Hematopoietic multipotent progenitor cell treated with erythropoietin and hydrocortisone succinate and interleukin-3 and kit ligand, for 15 days (in vitro differentiated cells): ENCODE measurements around the gene ZFR.
"Not testable (repeated sequence)": the region's sequence is repeated elsewhere in the genome, so short reads cannot be mapped to it uniquely, and the experiment has no call there.

Experiments
- DNase-seq: peaks from one replicate; pipeline ENCODE4 v3.0.0-alpha.2; 2015; ENCODE audit warnings: low spot score

ZFR gene

DNA sequence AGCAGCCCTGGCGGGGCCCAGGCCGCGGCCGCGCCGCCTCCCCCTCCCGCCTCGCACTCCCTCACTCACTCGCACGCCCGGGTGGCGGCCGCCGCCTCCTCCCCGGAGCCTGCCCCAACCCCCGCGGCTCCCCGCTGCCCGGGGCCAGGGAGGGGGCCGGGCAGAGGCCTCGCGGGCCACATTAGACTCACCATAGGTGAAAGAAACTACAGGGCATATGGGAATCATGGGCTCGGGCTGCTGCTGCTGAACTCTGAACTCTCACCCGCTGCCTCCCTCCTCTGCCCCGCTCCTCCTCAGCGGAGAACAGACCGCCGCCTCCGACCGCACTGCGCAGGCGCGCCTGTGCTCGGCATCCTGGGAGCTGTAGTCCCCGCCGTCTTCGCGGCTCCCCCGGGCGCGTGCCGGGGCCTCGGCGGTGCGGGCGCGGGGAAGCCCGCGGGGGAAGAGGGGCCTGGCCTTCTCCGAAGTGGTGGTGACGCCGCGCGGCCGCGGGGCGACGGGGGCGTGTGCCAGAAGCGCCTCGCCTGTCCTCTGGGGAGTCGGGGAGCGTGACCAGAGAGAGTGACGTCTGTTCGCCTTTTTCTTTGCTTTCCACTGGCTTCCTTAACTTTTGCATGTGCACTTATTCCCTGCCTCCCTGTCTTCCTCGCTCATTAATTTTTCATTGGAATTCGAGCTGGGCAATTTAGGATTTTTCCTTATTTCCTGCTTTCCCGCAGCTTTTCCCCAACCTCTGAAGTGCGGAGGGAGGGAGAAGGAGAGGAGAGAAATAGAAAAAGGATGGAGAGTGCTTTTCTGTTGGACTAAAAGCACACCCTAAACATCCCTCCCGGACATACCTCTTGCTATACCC lies at the start of gene ZFR:
Gene ZFR, minus strand, starts transcription at position 310 of the 856 bp plus-strand sequence. Its CDS starts 82 bp downstream, at position 228.
- peak; percentile 86 for DNase-seq

DNA sequence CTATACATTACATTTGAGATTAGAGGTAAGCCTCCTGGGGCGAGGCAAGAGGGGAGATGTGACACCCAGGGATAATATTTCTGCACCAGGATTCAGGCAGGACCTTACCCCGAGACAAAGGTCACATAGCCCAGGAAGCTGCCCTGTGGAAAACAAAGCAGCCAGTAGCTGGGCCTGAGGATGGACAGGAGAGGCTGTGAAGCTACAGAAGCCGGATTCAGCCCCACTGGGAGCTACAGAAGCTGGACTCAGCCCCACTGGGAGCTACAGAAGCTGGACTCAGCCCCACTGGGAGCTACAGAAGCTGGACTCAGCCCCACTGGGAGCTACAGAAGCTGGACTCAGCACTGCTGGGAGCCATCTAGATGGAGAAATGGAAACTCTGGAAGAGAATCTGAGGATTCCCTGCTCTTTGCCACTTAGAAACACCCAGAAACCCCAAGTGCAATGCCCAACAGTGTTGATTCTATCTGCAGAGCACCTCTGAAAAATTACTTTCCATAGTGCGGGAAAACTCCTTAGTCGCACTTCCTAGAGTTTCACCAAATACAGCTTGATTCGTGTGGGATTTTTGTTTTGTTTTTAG lies 46.5 kb upstream of the ZFR start:
- no peak for DNase-seq

GRCh38 chr5:32489791-32490562 lies 45.4 kb upstream of the ZFR start:
- DNase-seq: peak; percentile 67

DNA sequence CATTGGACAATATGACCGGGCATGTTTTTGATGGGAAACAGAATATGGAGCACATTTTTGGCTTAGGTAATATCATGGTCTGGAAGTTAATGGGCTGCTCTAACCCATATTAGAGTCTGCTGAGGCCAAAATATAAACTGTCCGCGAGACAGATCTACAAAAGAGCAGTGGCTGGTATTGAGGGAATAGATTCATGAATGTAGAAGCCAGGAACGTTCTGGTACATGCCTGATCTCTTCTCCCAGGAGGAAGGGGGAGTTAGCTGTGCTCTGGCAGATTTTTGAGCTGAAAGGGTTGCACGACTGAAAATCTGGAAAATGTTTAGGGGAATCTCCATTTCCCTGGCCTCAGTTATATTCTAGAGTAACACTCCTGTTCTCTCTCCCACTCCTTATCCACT lies 42.9 kb upstream of the ZFR start:
- no peak for DNase-seq

DNA sequence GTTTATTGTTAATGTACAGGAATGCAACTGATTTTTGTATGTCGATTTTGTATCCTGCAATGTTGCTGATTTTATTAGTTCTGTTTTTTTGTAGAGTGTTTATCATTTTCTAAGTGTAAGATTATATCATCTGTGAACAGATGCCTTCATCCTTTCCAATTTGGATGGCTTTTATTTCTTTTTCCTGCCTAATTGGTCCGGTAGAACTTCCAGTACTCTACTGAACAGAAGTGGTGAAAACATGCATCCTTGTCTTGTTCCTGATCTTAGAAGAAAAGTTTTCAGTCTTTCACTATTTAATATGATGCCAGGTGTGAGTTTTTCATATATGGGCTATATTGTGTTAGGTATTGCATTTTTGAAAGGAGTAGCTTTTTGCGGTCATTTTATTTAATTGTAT lies 42.5 kb upstream of the ZFR start:
- no peak for DNase-seq

DNA sequence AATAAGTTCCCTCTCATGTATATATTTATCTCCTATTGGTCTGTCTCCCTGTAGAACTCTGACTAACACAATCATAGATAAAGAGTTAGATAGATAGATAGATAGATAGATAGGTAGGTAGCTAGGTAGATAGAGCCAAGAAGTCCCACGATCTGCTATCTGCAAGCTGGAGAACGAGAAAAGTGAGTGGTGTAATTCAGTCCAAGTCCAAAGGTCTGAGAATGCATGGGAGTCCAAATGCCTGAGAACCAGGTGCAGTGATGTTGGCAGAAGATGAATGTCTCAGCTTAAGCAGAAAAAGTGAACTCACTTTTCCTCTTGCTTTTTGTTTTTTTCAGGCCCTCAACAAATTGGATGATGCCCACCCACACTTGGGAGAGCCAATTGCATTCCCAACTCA lies 37.7 kb upstream of the ZFR start:
- no peak for DNase-seq

DNA sequence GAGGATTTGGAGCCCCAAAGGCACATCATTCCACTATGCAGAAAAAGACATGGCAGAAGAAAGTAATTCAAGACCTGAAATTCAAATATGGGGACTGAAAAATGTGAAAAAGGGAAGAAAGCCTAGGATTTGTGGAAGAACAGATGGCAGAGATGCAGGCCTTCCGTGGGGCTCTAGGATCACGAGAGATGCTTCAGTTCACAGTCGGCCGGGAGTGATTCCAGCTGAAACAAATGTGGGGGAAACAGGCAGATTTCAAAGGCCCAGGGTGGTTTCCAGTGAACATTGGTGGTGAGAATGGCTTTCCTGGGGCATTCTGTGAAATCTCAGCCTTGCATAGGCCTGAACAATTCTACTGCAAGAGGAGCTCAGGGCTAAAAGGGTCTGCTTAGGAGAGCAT lies 34.6 kb upstream of the ZFR start:
- DNase-seq: no peak

GRCh38 chr5:32476891-32477290 lies 32.4 kb upstream of the ZFR start:
- no peak for DNase-seq

- DNase-seq: no peak
These were observed 31.0 kb upstream of the ZFR start for GRCh38 chr5:32475334-32476097.

DNA sequence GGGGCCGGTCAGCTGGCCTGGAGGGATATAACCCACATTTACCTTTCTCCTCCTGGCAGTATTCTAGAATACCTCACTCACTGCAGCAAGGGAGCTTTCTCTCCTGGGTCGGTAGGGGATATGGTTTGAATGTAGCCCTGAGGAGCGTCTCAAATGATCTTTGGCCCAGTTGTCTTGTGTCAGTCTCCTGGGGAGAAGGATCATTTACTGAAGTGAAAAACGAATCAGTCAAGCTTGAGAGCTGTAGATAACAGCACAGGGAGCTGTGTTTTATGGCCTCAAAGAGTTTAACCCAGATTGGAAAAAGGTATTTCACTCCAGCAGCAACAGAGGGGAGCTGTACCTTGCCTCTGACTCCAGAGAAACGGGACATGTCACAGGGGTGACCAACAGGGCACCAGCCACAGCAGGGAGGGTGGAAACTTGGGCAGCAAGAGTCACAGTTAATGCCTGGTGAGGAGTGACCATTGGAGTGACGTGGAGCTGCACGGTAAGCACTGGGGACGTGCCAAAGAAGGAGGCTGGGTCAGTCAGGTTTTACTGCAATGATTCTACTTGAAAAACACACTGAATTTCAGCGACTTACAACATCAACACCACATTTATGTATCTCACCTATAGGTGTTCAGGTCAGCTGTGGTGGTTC lies 29.8 kb upstream of the ZFR start:
- no peak for DNase-seq

GRCh38 chr5:32473072-32473471 lies 28.5 kb upstream of the ZFR start:
- no peak for DNase-seq

- DNase-seq: no peak
These were observed 27.2 kb upstream of the ZFR start for GRCh38 chr5:32471784-32472183.

GRCh38 chr5:32465076-32465475 lies 20.5 kb upstream of the ZFR start:
- no peak for DNase-seq

GRCh38 chr5:32462618-32463017 lies 18.1 kb upstream of the ZFR start:
- DNase-seq: no peak

- DNase-seq: no peak
These were observed 17.0 kb upstream of the ZFR start for GRCh38 chr5:32461441-32462120.

DNA sequence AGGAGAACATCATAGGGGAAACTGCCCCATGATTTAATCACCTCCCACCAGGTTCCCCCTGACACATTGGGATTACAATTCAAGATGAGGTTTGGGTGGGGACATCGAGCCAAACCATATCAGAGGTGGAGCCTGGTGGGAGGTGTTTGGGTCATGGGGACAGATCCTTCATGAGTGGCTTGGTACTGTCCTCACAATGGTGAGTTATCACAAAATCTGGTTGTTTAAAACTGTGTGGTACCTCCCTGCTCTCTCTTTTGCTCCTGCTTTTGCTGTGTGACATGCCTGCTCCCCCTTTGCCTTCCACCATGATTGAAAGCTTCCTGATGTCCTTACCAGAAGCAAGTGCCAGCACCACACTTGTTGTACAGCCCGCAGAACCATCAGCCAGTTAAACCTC lies 16.2 kb upstream of the ZFR start:
- no peak for DNase-seq

- no peak for DNase-seq
These were observed 14.4 kb upstream of the ZFR start for GRCh38 chr5:32458880-32459495.

DNA sequence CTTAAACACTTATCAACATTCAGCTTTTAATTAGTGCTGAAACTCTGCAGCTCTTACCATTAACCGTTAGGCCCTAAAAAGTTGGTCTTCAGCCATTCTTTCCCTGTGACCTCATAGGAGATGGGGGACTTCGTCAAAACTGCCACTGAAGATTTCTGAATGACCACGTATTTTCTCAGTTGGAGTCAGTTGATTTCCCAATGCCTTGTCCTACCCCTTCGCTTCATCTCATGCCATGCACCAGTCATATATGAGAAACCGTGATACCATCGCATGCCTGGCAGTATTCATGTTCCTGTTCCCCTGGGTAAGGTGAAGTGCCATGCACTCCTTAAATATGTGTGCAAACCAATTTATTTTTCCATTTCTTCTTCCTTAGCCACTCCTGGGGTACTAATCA lies 10.8 kb upstream of the ZFR start:
- no peak for DNase-seq

DNA sequence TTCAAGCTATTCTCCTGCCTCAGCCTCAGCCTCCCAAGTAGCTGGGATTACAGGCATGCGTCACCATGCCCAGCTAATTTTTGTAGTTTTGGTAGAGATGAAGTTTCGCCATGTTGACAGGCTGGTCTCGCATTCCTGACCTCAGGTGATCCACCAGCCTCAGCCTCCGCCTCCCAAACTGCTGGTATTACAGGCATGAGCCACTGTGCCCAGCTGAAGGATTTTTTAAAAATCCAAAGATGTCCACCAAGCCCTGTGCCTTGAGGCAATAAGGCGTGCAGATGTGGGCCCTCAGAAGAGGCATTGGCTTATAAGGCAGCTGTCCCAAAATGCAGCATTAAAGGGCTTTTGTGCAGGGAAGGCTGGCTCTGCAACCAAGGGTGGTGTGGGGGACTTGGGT lies 10.3 kb upstream of the ZFR start:
- DNase-seq: no peak

DNA sequence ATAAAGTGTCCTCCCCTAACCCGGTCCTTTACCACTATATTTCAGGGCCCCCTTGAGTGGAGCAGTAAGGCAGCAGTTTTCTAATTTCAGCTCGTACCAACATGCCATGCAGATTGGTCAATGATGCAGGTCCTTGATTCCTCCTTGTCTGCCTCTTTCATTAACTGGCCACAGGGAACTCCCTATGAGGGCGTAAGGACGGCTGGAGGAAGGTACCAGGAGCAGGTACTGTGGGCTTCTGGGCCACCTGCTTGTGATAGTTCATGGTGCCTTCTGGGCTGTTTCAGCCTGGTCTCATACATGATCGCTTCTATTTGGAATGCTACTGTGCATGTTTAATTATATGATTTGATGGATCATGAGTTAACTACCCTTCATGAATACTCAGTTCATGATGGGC lies 9.4 kb upstream of the ZFR start:
- no peak for DNase-seq

GRCh38 chr5:32452316-32452715 lies 7.8 kb upstream of the ZFR start:
- DNase-seq: not testable (repeated sequence)
